T47D (cell line): ENCODE data around the gene FOXO4.
A peak's percentile ranks its signal among the peaks of the same experiment; 100 is the strongest.

Experiments used
- DNase-seq, 2 experiments: peaks; one replicate each; pipeline versions ENCODE4 v3.0.0 to v3.0.0-alpha.2; 2011 to 2012; ENCODE audit warnings: low read depth in 1 of 2, low spot score in 1 of 2
- JUND ChIP-seq: IDR thresholded peaks from 2 replicates; pipeline ENCODE4 v1.6.1; 2012; ENCODE audit warnings: low read depth
- in situ Hi-C: cut with HindIII; loops from 2 replicates; pipeline ENCODE4 v1.10.0; 2016; ENCODE audit warnings: low sequenced_read_pairs, low pct_unique_long_range_greater_than_20kb

Gene FOXO4

DNA sequence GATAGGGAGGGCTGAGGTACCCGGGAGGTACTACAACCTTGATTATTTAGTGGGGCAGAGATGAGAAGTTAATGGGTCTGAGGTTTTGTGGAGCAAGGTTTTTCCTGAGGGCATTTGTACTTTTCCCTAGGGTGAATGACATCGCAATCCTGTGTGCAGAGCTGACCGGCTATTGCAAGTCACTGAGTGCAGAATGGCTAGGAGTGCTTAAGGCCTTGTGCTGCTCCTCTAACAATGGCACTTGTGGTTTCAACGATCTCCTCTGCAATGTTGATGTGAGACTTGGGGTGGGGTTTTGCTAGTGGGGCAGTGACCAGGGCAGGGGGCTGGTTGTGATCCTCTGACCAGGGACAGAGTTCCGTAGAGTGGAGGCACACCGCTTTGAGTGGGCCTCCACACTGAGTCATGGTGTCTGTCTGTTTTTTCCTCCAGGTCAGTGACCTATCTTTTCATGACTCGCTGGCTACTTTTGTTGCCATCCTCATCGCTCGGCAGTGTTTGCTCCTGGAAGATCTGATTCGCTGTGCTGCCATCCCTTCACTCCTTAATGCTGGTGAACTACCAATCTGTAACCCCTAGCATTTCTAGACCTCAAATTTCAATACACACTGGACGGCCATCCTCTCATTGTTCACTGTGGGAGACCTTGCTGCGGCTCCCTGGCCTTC, 32.6 kb downstream of the FOXO4 start:
- DNase-seq: no peak
- in situ Hi-C loops: no loop called here
- TF ChIP-seq JUND: no peak

- in situ Hi-C loops: no loop called here
- TF ChIP-seq JUND: no peak
- peak; percentile 23 to 60 for DNase-seq
Measured at GRCh38 chrX:71128915-71129765, 33.5 kb downstream of the FOXO4 start.

GRCh38 chrX:71131510-71131909, 35.9 kb downstream of the FOXO4 start:
- no peak for TF ChIP-seq JUND
- no peak for DNase-seq
- in situ Hi-C loops: no loop called here

DNA sequence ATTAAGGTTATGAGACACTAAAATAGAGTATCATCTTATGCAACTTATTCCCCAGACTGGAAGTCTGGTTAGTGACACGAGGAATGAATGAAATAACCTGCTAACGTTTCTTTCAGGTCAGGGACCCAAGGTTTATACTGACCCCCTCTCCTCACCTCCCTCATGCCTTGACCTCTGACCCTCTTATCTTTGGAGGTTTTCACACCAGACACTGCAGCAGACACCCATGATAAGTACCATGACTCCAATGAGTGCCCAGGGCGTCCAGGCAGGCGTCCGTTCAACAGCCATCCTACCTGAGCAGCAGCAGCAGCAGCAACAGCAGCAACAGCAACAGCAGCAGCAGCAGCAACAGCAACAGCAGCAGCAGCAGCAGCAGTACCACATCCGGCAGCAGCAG, 44.8 kb downstream of the FOXO4 start:
- no peak for DNase-seq
- in situ Hi-C loops: no loop called here
- no peak for TF ChIP-seq JUND

DNA sequence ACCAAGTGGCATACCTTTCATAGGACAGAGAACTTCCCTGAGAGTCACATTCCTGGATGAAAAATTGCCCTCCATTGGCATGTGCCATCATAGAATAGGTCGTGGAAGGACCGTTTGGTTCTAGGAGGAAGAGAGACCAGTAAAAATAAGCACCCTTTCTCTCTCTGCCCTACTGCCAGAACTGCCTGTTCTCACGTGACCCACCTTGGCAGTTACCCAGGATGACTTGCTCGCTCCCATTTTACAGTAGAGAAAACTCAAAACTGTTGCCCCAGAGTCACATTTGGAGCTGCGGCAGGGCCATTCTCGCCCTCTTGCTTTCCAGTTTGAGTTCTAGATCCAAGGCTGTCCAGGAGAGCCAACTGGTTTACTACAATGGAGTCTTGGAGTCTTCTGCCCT, 47.9 kb downstream of the FOXO4 start:
- in situ Hi-C loops: no loop called here
- no peak for TF ChIP-seq JUND
- DNase-seq: no peak

- TF ChIP-seq JUND: no peak
- DNase-seq: no peak
- in situ Hi-C loops: no loop called here
Measured at GRCh38 chrX:71144651-71145050, 49.0 kb downstream of the FOXO4 start, which contains the start of gene NLGN3. NLGN3 (plus strand) TSS chrX:71144841; CDS start chrX:71147750, 2,909 bp downstream.

DNA sequence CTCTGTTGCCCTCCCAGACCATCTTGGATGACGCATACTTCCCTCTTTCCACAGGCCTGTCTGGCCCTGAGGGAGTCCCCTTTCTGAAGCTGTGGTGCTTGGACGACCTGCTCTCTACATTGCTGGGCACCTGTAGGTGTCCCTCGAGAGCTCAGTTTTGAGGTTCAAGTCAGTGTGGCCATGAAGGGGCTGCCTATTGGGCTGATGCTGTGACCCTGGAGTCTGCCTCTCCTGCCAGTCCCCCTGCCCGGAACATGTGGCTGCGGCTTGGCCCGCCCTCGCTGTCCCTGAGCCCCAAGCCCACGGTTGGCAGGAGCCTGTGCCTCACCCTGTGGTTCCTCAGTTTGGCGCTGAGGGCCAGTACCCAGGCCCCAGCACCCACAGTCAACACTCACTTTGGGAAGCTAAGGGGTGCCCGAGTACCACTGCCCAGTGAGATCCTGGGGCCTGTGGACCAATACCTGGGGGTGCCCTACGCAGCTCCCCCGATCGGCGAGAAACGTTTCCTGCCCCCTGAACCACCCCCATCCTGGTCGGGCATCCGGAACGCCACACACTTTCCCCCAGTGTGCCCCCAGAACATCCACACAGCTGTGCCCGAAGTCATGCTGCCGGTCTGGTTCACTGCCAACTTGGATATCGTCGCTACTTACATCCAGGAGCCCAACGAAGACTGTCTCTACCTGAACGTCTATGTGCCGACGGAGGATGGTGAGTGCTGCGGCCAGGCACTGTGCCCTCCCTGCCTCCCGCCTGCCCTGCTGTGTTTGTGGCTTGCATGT, 52.0 kb downstream of the FOXO4 start:
- in situ Hi-C loops: no loop called here
- no peak for TF ChIP-seq JUND
- no peak for DNase-seq

DNA sequence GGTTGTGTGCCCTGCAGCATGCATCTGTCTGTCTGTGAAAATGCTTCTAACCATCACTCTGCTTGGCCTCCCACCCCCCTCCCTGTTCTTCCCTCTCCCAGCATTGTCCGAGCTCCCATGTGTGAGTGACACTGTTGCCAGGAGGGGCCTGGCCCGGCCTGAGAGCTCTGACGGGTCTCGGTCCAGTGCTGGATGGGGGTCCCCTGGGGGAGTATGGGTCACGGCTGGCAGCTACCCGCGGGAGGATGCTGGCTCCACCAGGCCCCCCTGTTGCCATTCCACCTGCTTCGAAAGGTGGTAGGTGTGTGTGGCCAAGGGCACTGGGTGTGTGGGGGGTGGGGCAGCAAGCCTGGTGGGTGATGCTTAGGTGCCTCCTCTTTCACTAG, 52.6 kb downstream of the FOXO4 start:
- no peak for DNase-seq
- TF ChIP-seq JUND: no peak
- in situ Hi-C loops: no loop called here

DNA sequence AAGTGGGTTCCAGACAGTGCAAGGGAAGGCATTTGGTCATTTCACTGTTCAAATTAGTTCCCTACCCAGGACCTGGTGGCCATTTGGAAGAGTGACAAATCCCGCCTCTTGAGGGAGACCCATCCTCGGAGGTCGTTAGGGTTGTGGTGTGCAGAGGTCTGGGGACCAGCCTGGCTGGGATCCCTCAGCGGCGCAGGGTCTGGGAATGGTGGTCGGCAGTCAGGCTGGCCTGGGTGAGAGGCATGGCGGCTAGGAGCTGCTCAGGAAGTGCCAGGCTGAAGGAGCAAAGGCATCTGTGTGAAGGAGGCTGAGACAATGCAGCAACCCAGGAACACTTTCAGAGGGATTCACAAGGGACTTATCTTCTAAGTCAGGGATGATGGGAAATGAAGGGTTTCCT, 55.7 kb downstream of the FOXO4 start:
- no peak for DNase-seq
- TF ChIP-seq JUND: no peak
- in situ Hi-C loops: no loop called here
